CD8-positive, alpha-beta memory T cell (primary cell): ENCODE data around the gene PHETA1. TPM values are rescaled to one million over a fixed set of nuclear protein-coding genes. Genes with fewer than 3 reads are reported as not detected.
"Not testable (repeated sequence)": the region's sequence is repeated elsewhere in the genome, so short reads cannot be mapped to it uniquely, and the experiment has no call there.

Source experiments
- CTCF ChIA-PET: fragments of 350-600 bp; sonication (Branson Sonifier 250); formaldehyde crosslinking; loops from one replicate; lab custom pipeline; 2021; ENCODE audit warnings: antibody characterized with exemption; lab: Charles Lee
- POLR2A ChIA-PET: fragments of 350-600 bp; sonication (Branson Sonifier 250); formaldehyde crosslinking; loops from one replicate; lab custom pipeline; 2021; ENCODE audit warnings: antibody characterized with exemption; lab: Charles Lee
- DNase-seq, 5 donors: peaks; one replicate each; pipeline versions ENCODE4 v3.0.0 to v3.0.0-alpha.2; 2020 to 2022; ENCODE audit warnings: mixed read lengths in 1 of 5
- H3K27ac ChIP-seq: one replicate; pipeline ENCODE4 v1.7.0; 2013; ENCODE audit warnings: low read depth, mild to moderate bottlenecking, low read length, moderate library complexity
- H3K27me3 ChIP-seq: 2 replicates; pipeline ENCODE4 v1.7.0; 2013; ENCODE audit warnings: low read length, mild to moderate bottlenecking; ENCODE audit not compliant: insufficient read depth, poor library complexity, severe bottlenecking
- H3K36me3 ChIP-seq: 2 replicates; pipeline ENCODE4 v1.7.0; 2013; ENCODE audit warnings: mild to moderate bottlenecking, low read length, moderate library complexity; ENCODE audit not compliant: insufficient read depth
- H3K4me1 ChIP-seq: 2 replicates; pipeline ENCODE4 v1.7.0; 2013; ENCODE audit warnings: mild to moderate bottlenecking, low read length, moderate library complexity; ENCODE audit not compliant: insufficient read depth
- H3K4me3 ChIP-seq: 2 replicates; pipeline ENCODE4 v1.7.0; 2013; ENCODE audit warnings: mild to moderate bottlenecking, low read length
- H3K9me3 ChIP-seq: 2 replicates; pipeline ENCODE4 v1.7.0; 2013; ENCODE audit warnings: mild to moderate bottlenecking, low read length
- H3K27ac Mint-ChIP-seq, 8 donors: one replicate each; pipeline ENCODE4 v1.8.0; 2020 to 2021; ENCODE audit warnings: mixed read lengths in 8 of 8, mild to moderate bottlenecking in 6 of 8, inconsistent platforms in 3 of 8, moderate library complexity in 3 of 8
- H3K27me3 Mint-ChIP-seq, 2 donors: one replicate each; pipeline ENCODE4 v1.8.0; 2020 to 2021; ENCODE audit warnings: mixed read lengths in 2 of 2, mild to moderate bottlenecking in 1 of 2, moderate library complexity in 1 of 2
- H3K36me3 Mint-ChIP-seq, 3 donors: one replicate each; pipeline ENCODE4 v1.8.0; 2020 to 2021; ENCODE audit warnings: mixed read lengths in 3 of 3, inconsistent platforms in 1 of 3, mild to moderate bottlenecking in 1 of 3
- H3K4me1 Mint-ChIP-seq, 3 donors: one replicate each; pipeline ENCODE4 v1.8.0; 2020 to 2021; ENCODE audit warnings: mixed read lengths in 3 of 3, inconsistent platforms in 1 of 3, mild to moderate bottlenecking in 1 of 3
- H3K4me3 Mint-ChIP-seq, 7 donors: one replicate each; pipeline ENCODE4 v1.8.0; 2020 to 2021; ENCODE audit warnings: mixed read lengths in 7 of 7, mild to moderate bottlenecking in 6 of 7, moderate library complexity in 4 of 7, inconsistent platforms in 2 of 7
- H3K9me3 Mint-ChIP-seq, 5 donors: one replicate each; pipeline ENCODE4 v1.8.0; 2020 to 2022; ENCODE audit warnings: mixed read lengths in 5 of 5, mild to moderate bottlenecking in 3 of 5, moderate library complexity in 2 of 5, inconsistent platforms in 1 of 5
- polyA plus RNA-seq: library from polyadenylated mRNA; unstranded; fragments of 300-500 nt; fragmentation: Illumina TruSeq; gene quantifications from one replicate; pipeline ENCODE4 v1.2.3, GENCODE V29; 2021
- total RNA-seq, 2 experiments: library from RNA; stranded (reverse); gene quantifications; one replicate each; pipeline ENCODE4 v1.2.3, GENCODE V29; 2021

Gene PHETA1
- total and polyA plus RNA-seq, 3 experiments from 2014 or later, result 1.8 to 3.9 (median 3.8) TPM

DNA sequence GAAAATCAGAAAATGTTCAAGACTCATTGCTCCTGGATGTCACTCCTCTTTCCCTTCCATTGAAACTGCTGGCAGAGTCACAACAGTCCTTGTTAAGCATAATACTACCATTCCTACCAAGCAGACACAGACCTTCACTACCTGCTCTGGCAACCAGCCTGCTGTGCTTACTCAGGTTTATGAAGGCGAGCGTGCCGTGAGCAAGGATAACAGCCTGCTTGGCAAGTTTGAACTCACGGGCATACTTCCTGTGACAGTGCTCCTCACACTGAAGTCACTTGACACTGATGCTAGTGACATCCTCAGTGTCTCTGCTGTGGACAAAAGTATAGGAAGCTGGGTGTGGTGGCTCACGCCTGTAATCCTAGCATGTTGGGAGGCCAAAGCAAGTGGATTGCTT is 15.7 kb upstream of the PHETA1 start:
- CTCF ChIA-PET, result no interaction called here
- Mint-ChIP-seq H3K27ac (no peak overlapping the region), H3K4me3 (no peak overlapping the region), H3K36me3 (peaks cover 0 to 3% (median 0%) of the 10 kb centered on the region in 3 donors), H3K27me3 (peaks cover 0 to 20% of the 10 kb centered on the region in 2 donors), H3K9me3 (no peaks in the 10 kb centered on the region), H3K4me1 (no peaks in the 10 kb centered on the region)
- H3K36me3 ChIP-seq, result no peaks in the 10 kb centered on the region
- POLR2A ChIA-PET, result no interaction called here
- no peaks in the 10 kb centered on the region for H3K4me1 ChIP-seq
- H3K4me3 ChIP-seq, result no peak overlapping the region
- H3K27me3 ChIP-seq, result no peaks in the 10 kb centered on the region
- H3K9me3 ChIP-seq, result no peaks in the 10 kb centered on the region
- DNase-seq, result no peak
- H3K27ac ChIP-seq, result no peak overlapping the region

DNA sequence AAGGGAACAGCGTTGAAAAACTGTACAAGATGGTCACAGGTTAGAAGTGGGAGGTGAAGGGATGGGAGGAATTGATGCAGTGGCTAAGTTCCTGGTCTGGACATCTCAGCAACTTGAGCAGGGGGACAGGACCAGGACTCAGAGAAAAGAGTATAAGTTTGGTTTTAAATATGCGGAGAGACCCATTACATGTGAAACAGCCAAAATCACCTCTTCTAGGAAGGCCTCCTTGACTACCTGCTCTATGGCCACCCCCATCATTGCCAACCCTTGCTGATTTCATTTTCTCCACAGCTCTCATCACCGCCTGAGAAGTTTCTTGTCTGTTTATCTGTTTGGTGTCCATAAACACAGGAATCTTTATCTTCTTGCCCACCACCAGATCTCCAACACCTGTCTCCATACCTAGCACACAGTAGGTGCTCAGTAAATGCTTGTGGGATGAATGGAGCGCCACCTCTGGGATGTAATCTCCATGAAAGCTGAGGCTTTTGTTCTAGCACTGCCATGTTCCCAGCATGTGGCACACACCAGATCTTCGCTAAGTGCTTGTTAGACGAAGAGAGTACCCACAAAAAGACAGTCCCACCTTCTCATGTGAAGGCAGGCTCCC is 11.2 kb upstream of the PHETA1 start:
- ChIA-PET POLR2A (no interaction called here), CTCF (no interaction called here)
- H3K36me3 Mint-ChIP-seq, result peaks cover 0 to 9% (median 0%) of the 10 kb centered on the region in 3 donors
- no peaks in the 10 kb centered on the region for H3K36me3 ChIP-seq
- H3K4me3 Mint-ChIP-seq, result peak overlapping the region in 1 of 7 donors; percentile 42
- DNase-seq, result no peak
- peaks cover 3 to 23% of the 10 kb centered on the region in 2 donors for H3K27me3 Mint-ChIP-seq
- no peaks in the 10 kb centered on the region for H3K9me3 ChIP-seq
- H3K9me3 Mint-ChIP-seq, result peaks cover 0 to 3% (median 1%) of the 10 kb centered on the region in 5 donors
- peak overlapping the region in 1 of 8 donors; percentile 88 for H3K27ac Mint-ChIP-seq
- H3K4me1 Mint-ChIP-seq, result no peaks in the 10 kb centered on the region
- no peak overlapping the region for H3K27ac ChIP-seq
- no peak overlapping the region for H3K4me3 ChIP-seq
- no peaks in the 10 kb centered on the region for H3K27me3 ChIP-seq
- H3K4me1 ChIP-seq, result no peaks in the 10 kb centered on the region

DNA sequence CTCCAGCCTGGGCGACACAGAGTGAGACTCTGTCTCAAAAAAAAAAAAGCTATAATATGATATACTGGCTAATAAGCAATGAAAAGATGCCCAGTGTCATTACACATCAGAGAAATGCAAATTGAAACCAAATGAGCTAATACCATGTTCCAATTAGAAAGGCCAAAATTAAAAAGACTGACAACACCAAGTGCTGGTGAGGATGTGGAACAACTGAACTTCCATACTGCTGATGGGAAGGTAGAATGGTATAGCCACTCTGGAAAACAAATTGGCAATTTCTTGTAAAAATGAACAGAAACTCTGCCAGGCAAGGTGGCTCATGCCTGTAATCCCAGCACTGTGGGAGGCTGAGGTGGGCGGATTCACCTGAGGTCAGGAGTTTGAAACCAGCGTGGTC is 8.5 kb upstream of the PHETA1 start:
- Histone ChIP-seq H3K9me3 (no peaks in the 10 kb centered on the region), H3K27ac (no peak overlapping the region), H3K36me3 (no peaks in the 10 kb centered on the region), H3K4me1 (no peaks in the 10 kb centered on the region), H3K27me3 (no peaks in the 10 kb centered on the region), H3K4me3 (no peak overlapping the region)
- ChIA-PET CTCF (interaction anchor here (0.9 to 1.2 kb wide), 2 partner anchors 19 to 74 kb away, joined by 3 read pairs; no protein-coding TSS in a partner anchor), POLR2A (no interaction called here)
- Mint-ChIP-seq H3K36me3 (peaks cover 0 to 9% (median 0%) of the 10 kb centered on the region in 3 donors), H3K4me3 (no peak overlapping the region), H3K9me3 (peaks cover 0 to 3% (median 1%) of the 10 kb centered on the region in 5 donors), H3K4me1 (no peaks in the 10 kb centered on the region), H3K27ac (no peak overlapping the region), H3K27me3 (peaks cover 3 to 20% of the 10 kb centered on the region in 2 donors)
- DNase-seq, result no peak

DNA sequence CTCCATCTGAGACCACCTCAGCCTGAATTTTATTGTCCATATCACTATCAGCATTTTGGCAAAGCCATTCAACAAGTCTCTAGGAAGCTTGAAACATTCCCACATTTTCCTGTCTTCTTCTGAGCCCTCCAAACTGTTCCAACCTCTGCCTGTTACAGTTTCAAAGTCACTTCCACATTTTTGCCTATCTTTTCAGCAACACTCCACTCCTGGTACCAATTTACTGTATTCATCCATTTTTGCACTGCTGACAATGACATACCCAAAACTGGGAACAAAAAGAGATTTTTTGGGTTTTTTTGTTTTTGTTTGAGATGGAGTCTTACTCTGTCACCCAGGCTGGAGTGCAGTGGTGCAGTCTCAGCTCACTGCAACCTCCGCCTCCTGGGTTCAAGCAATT is 4.3 kb upstream of the PHETA1 start:
- Mint-ChIP-seq H3K4me1 (peaks cover 7 to 13% (median 12%) of the 10 kb centered on the region in 3 donors), H3K4me3 (peak overlapping the region in 1 of 7 donors; percentile 49)
- H3K27ac ChIP-seq, H3K36me3 ChIP-seq, H3K4me3 ChIP-seq, POLR2A ChIA-PET, CTCF ChIA-PET, DNase-seq, H3K36me3 Mint-ChIP-seq, H3K27me3 Mint-ChIP-seq, H3K9me3 ChIP-seq, H3K27ac Mint-ChIP-seq, H3K9me3 Mint-ChIP-seq, H3K27me3 ChIP-seq: not testable (repeated sequence)
- peaks cover 11% of the 10 kb centered on the region for H3K4me1 ChIP-seq

DNA sequence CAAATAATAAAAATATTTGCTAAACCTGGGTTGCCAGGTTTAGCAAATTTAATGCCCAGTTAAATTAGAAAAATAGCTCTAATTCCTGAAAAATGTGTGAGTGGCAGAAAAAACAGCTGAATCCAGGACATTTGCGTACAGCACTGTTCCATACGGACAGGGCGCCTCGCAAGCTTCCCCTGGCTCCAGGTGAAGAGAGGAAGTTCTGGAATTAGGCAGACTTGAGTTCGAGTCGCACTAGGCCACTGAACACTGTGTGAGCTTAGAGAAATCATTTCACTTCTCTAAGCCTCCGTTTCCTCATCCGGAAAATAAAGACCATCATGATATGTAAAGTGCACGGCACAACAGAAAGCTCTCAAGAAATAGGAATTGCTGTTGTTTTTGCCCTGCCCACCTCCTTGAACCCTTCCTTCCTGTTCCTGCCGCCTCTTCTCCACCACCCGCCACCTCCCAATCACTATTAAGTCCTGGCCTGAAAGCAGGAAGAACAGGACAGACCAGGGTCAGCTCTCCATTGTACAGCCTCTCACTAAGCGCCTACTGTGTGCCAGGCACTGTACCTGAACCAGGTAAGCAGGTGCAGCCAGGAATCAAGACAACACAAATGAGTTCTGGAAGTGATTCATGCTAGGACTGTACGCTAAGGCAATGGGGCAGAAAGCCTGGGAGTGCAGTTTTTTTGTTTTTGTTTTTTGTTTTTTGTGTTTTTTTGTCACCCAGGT is 763 bp upstream of the PHETA1 start:
- POLR2A ChIA-PET, result no interaction called here
- H3K4me3 Mint-ChIP-seq, result peak overlapping the region; percentile 83 to 94 (median 85)
- peaks cover 20% of the 10 kb centered on the region for H3K4me1 ChIP-seq
- no peaks in the 10 kb centered on the region for H3K36me3 ChIP-seq
- peaks cover 21 to 34% (median 31%) of the 10 kb centered on the region in 3 donors for H3K4me1 Mint-ChIP-seq
- H3K4me3 ChIP-seq, result peak overlapping the region; percentile 57
- no peak for DNase-seq
- H3K27ac ChIP-seq, result peak overlapping the region; percentile 26
- no peaks in the 10 kb centered on the region for H3K9me3 ChIP-seq
- H3K27ac Mint-ChIP-seq, result peak overlapping the region in 3 of 8 donors; percentile 50 to 75 (median 68)
- H3K36me3 Mint-ChIP-seq, result no peaks in the 10 kb centered on the region
- no peaks in the 10 kb centered on the region for H3K27me3 ChIP-seq
- H3K9me3 Mint-ChIP-seq, result no peaks in the 10 kb centered on the region
- no peaks in the 10 kb centered on the region for H3K27me3 Mint-ChIP-seq
- CTCF ChIA-PET, result interaction anchor here (1.7 kb wide), 2 partner anchors 27 to 82 kb away, joined by 5 read pairs; no protein-coding TSS in a partner anchor

DNA sequence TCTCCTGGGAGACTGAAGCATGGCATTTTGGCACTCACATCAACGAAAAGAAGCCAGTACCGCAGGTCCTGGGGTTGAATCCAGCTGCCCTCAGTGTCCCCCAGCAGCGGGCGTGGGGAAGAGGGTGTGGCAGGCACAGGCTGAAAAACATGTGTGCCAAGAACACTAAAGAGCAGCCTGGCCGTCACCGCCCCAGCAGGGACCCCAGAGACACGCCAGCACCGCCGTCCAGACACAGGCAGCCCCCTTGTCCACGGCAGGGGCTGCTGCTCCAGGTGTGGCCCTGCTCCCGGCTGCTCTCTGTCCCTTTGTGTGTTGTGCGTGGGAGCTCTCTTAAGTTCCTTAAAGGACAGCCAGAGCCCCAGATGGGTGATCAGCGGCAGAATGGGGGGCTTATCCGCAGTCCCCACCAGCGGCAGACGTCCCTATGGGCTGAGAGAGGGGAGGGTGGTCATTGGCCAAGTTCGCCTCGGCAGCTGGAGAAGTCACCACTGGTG is 556 bp downstream of the PHETA1 start:
- Mint-ChIP-seq H3K4me1 (peaks cover 21 to 34% (median 31%) of the 10 kb centered on the region in 3 donors), H3K27ac (peak overlapping the region in 2 of 8 donors; percentile 37 to 41), H3K9me3 (no peaks in the 10 kb centered on the region), H3K4me3 (peak overlapping the region; percentile 76 to 91 (median 81)), H3K27me3 (no peaks in the 10 kb centered on the region), H3K36me3 (peaks cover 0 to 4% (median 0%) of the 10 kb centered on the region in 3 donors)
- Histone ChIP-seq H3K4me1 (peaks cover 20% of the 10 kb centered on the region), H3K9me3 (no peaks in the 10 kb centered on the region), H3K27me3 (no peaks in the 10 kb centered on the region), H3K27ac (peak overlapping the region; percentile 51), H3K36me3 (no peaks in the 10 kb centered on the region), H3K4me3 (peak overlapping the region; percentile 57)
- peak in 1 of 5 donors; percentile 5 for DNase-seq
- ChIA-PET POLR2A (interaction anchor here (1.1 kb wide), 1 partner anchor 36 kb away, joined by 4 read pairs; no protein-coding TSS in a partner anchor), CTCF (interaction anchor here (1.5 to 1.9 kb wide), 3 partner anchors 28 to 83 kb away, joined by 5 to 8 read pairs (median 6); no protein-coding TSS in a partner anchor)

DNA sequence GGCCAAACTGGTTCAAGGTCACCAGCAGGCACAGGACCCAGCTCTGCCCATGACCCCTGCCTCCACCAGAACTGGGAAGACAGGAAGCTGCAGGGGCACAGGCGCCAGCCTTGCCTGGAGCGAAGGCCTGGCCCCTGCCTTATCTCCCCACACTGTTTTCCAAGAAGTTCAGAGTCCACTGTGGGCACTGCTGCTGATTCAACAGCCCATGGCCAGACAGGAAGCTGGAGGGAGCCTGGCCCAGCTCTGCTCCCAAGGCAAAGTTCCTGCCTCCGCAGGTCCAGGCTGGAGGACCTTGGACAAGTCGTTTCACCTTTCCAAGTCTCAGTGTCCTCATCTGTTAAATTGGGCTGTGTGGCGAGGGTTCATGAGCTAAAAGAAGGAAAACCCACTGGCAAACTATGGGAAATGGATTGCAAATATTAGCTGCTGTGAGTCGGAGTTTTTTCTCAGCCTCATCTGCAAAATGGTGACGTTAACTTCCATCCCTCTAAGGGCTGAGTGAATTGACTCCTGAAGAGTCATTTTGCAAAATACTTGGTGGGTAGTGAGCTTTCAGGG is 1.2 kb downstream of the PHETA1 start:
- H3K4me3 Mint-ChIP-seq, result peak overlapping the region; percentile 76 to 91 (median 81)
- Histone ChIP-seq H3K4me1 (peaks cover 20% of the 10 kb centered on the region), H3K36me3 (no peaks in the 10 kb centered on the region), H3K4me3 (peak overlapping the region; percentile 57), H3K9me3 (no peaks in the 10 kb centered on the region), H3K27me3 (no peaks in the 10 kb centered on the region), H3K27ac (no peak overlapping the region)
- peaks cover 21 to 34% (median 31%) of the 10 kb centered on the region in 3 donors for H3K4me1 Mint-ChIP-seq
- no peaks in the 10 kb centered on the region for H3K27me3 Mint-ChIP-seq
- ChIA-PET CTCF (interaction anchor here (1.5 to 1.9 kb wide), 3 partner anchors 29 to 84 kb away, joined by 5 to 8 read pairs (median 6); no protein-coding TSS in a partner anchor), POLR2A (interaction anchor here (1.1 kb wide), 1 partner anchor 37 kb away, joined by 4 read pairs; no protein-coding TSS in a partner anchor)
- H3K36me3 Mint-ChIP-seq, result peaks cover 0 to 5% (median 0%) of the 10 kb centered on the region in 3 donors
- peak overlapping the region in 3 of 8 donors; percentile 32 to 41 (median 37) for H3K27ac Mint-ChIP-seq
- H3K9me3 Mint-ChIP-seq, result no peaks in the 10 kb centered on the region
- DNase-seq, result no peak
